ENCODE data around the gene PIK3CG. TPM values are rescaled to one million over a fixed set of nuclear protein-coding genes. Genes with fewer than 3 reads are reported as not detected.

Gene PIK3CG
- total RNA-seq, 1 donor from 2014 or later = 0.82 TPM

- H3K27ac ChIP-seq (ENCODE audit: low read depth, low read length) = no peak overlapping the region
- H4K20me1 ChIP-seq (ENCODE audit: insufficient read depth, low read length) = no peaks in the 10 kb centered on the region
- no peak overlapping the region for H3K4me3 ChIP-seq (ENCODE audit: insufficient read depth, low read depth, low read length)
- no peaks in the 10 kb centered on the region for H3K79me2 ChIP-seq (ENCODE audit: insufficient read depth, low read length)
- peaks cover 4% of the 10 kb centered on the region for H3K27me3 Mint-ChIP-seq (ENCODE audit: low read depth, unreplicated experiment)
- H3K36me3 ChIP-seq (ENCODE audit: insufficient read depth, low read length) = no peaks in the 10 kb centered on the region
- H3K27ac Mint-ChIP-seq (ENCODE audit: unreplicated experiment) = no peak overlapping the region
- no peaks in the 10 kb centered on the region for H3K4me1 Mint-ChIP-seq (ENCODE audit: low read depth, unreplicated experiment)
- H3K4me1 ChIP-seq (ENCODE audit: insufficient read depth, low read length) = no peaks in the 10 kb centered on the region
- TF ChIP-seq EZH2 (IDR thresholded peaks at IDR 0.05; ENCODE audit: insufficient read depth, low read length) = no peak
- no peak for TF ChIP-seq CTCF (IDR thresholded peaks at IDR 0.05; ENCODE audit: insufficient read depth, low read depth, low read length)
- no peak overlapping the region for H3K4me2 ChIP-seq (ENCODE audit: low read length)
- no peak for FAIRE-seq
- no peaks in the 10 kb centered on the region for H3K9me3 ChIP-seq (ENCODE audit: insufficient read depth, low read depth, low read length)
- no peaks in the 10 kb centered on the region for H3K9me3 Mint-ChIP-seq (ENCODE audit: unreplicated experiment)
- H3K9ac ChIP-seq (ENCODE audit: low read length) = no peak overlapping the region
- DNase-seq (ENCODE audit: low read depth) = no peak
- H3K27me3 ChIP-seq (ENCODE audit: insufficient read depth, low read length) = no peaks in the 10 kb centered on the region
- H3K36me3 Mint-ChIP-seq (ENCODE audit: low read depth, unreplicated experiment) = no peaks in the 10 kb centered on the region
- H2AFZ ChIP-seq (ENCODE audit: low read depth, low read length) = no peak overlapping the region
- no peak overlapping the region for H3K4me3 Mint-ChIP-seq (ENCODE audit: unreplicated experiment)
Measured at GRCh38 chr7:106944035-106944665, 79.1 kb downstream of the PIK3CG start.

GRCh38 chr7:106947244-106947728 is 82.2 kb downstream of the PIK3CG start:
- Histone ChIP-seq H3K79me2 (ENCODE audit: insufficient read depth, low read length) (no peaks in the 10 kb centered on the region), H3K4me1 (ENCODE audit: insufficient read depth, low read length) (no peaks in the 10 kb centered on the region), H4K20me1 (ENCODE audit: insufficient read depth, low read length) (no peaks in the 10 kb centered on the region), H3K9me3 (ENCODE audit: insufficient read depth, low read depth, low read length) (no peaks in the 10 kb centered on the region), H3K27ac (ENCODE audit: low read depth, low read length) (no peak overlapping the region), H3K36me3 (ENCODE audit: insufficient read depth, low read length) (no peaks in the 10 kb centered on the region), H3K27me3 (ENCODE audit: insufficient read depth, low read length) (no peaks in the 10 kb centered on the region), H3K4me3 (ENCODE audit: insufficient read depth, low read depth, low read length) (no peak overlapping the region), H3K4me2 (ENCODE audit: low read length) (no peak overlapping the region), H3K9ac (ENCODE audit: low read length) (no peak overlapping the region), H2AFZ (ENCODE audit: low read depth, low read length) (no peak overlapping the region)
- Mint-ChIP-seq H3K36me3 (ENCODE audit: low read depth, unreplicated experiment) (no peaks in the 10 kb centered on the region), H3K9me3 (ENCODE audit: unreplicated experiment) (no peaks in the 10 kb centered on the region), H3K27ac (ENCODE audit: unreplicated experiment) (no peak overlapping the region), H3K27me3 (ENCODE audit: low read depth, unreplicated experiment) (peaks cover 4% of the 10 kb centered on the region), H3K4me1 (ENCODE audit: low read depth, unreplicated experiment) (peaks cover 2% of the 10 kb centered on the region), H3K4me3 (ENCODE audit: unreplicated experiment) (no peak overlapping the region)
- no peak for FAIRE-seq
- peak; percentile 39 for DNase-seq (ENCODE audit: low read depth)
- TF ChIP-seq EZH2 (IDR thresholded peaks at IDR 0.05; ENCODE audit: insufficient read depth, low read length) = no peak
- TF ChIP-seq CTCF (IDR thresholded peaks at IDR 0.05; ENCODE audit: insufficient read depth, low read depth, low read length) = peak; percentile 77

DNA sequence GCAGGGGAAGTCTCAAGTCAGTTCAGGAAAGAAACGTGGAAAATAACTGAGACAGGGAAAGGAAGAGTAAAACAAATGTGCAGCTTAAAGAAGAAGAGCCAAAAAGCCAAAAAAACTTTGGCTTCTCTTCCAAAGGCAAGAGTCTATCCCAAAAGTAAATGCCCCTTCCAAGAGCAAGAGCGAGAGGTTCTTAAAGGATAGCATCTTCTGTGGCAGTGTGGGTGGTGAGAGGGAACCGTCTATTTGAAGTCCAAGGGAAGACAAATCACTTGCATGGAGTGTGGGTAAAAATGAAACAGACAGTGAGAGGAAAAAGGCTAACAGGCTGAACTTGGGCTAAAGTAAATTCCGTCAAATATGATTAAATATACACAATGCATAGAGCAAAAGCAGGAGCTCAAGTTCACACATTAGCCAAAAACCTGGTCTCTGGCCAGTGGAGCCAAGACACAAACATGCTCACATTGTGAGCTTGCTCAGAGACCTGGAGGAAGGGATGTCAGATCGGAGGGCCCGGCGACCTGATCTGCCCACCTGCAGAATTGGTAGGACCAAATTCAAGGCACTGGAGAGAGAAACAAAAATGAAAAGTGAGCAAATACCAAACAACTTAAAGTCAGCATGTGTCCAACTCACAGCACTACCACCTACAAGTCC is 87.0 kb downstream of the PIK3CG start:
- TF ChIP-seq EZH2 (IDR thresholded peaks at IDR 0.05; ENCODE audit: insufficient read depth, low read length) = no peak
- no peak for TF ChIP-seq CTCF (IDR thresholded peaks at IDR 0.05; ENCODE audit: insufficient read depth, low read depth, low read length)
- peaks cover 6% of the 10 kb centered on the region for H3K4me1 Mint-ChIP-seq (ENCODE audit: low read depth, unreplicated experiment)
- H3K4me2 ChIP-seq (ENCODE audit: low read length) = no peak overlapping the region
- no peak overlapping the region for H3K27ac ChIP-seq (ENCODE audit: low read depth, low read length)
- no peaks in the 10 kb centered on the region for H4K20me1 ChIP-seq (ENCODE audit: insufficient read depth, low read length)
- no peak overlapping the region for H3K9ac ChIP-seq (ENCODE audit: low read length)
- H3K9me3 Mint-ChIP-seq (ENCODE audit: unreplicated experiment) = peaks cover 3% of the 10 kb centered on the region
- H3K4me3 Mint-ChIP-seq (ENCODE audit: unreplicated experiment) = no peak overlapping the region
- H2AFZ ChIP-seq (ENCODE audit: low read depth, low read length) = no peak overlapping the region
- H3K4me1 ChIP-seq (ENCODE audit: insufficient read depth, low read length) = no peaks in the 10 kb centered on the region
- no peaks in the 10 kb centered on the region for H3K79me2 ChIP-seq (ENCODE audit: insufficient read depth, low read length)
- DNase-seq (ENCODE audit: low read depth) (no peak), FAIRE-seq (no peak)
- H3K4me3 ChIP-seq (ENCODE audit: insufficient read depth, low read depth, low read length) = no peak overlapping the region
- no peaks in the 10 kb centered on the region for H3K36me3 ChIP-seq (ENCODE audit: insufficient read depth, low read length)
- peaks cover 4% of the 10 kb centered on the region for H3K27me3 Mint-ChIP-seq (ENCODE audit: low read depth, unreplicated experiment)
- H3K36me3 Mint-ChIP-seq (ENCODE audit: low read depth, unreplicated experiment) = no peaks in the 10 kb centered on the region
- no peaks in the 10 kb centered on the region for H3K9me3 ChIP-seq (ENCODE audit: insufficient read depth, low read depth, low read length)
- peaks cover 2% of the 10 kb centered on the region for H3K27me3 ChIP-seq (ENCODE audit: insufficient read depth, low read length)
- no peak overlapping the region for H3K27ac Mint-ChIP-seq (ENCODE audit: unreplicated experiment)
